HepG2 (cell line): ENCODE results near the gene DDX39B. TPM values are rescaled to one million over a fixed set of nuclear protein-coding genes. Genes with fewer than 3 reads are reported as not detected.

ENCODE experiments used
- EP300 ChIP-seq, 3 experiments: sonication (generic) in 1 of 3; formaldehyde crosslinking in 1 of 3; IDR thresholded peaks; 2 replicates each; pipeline versions ENCODE4 v1.5.1 to v1.6.1; 2011 to 2020; ENCODE audit warnings: low read depth in 2 of 3, low read length in 2 of 3, borderline replicate concordance in 1 of 3, improper control_type of control experiment in 1 of 3, mild to moderate bottlenecking in 1 of 3, missing genetic modification reagents in 1 of 3, moderate library complexity in 1 of 3
- HNF4G ChIP-seq, 2 experiments: sonication (generic) in 1 of 2; formaldehyde crosslinking in 1 of 2; IDR thresholded peaks; 2 replicates each; pipeline versions ENCODE4 v1.4.0 to v1.6.1; 2011 to 2020; ENCODE audit warnings: borderline replicate concordance in 2 of 2, low read depth in 2 of 2, mild to moderate bottlenecking in 2 of 2, low read length in 1 of 2, missing genetic modification reagents in 1 of 2, moderate library complexity in 1 of 2
- HOXA5 ChIP-seq: sonication (generic); formaldehyde crosslinking; IDR thresholded peaks from 2 replicates; pipeline ENCODE4 v1.4.0; 2020; ENCODE audit warnings: missing genetic modification reagents
- IRX3 ChIP-seq: sonication (generic); formaldehyde crosslinking; IDR thresholded peaks from 2 replicates; pipeline ENCODE4 v1.8.1; 2023; ENCODE audit warnings: mild to moderate bottlenecking, low read depth, missing genetic modification reagents, borderline replicate concordance
- MAF1 ChIP-seq: sonication (generic); formaldehyde crosslinking; IDR thresholded peaks from 2 replicates; pipeline ENCODE4 v1.5.0; 2020; ENCODE audit warnings: missing genetic modification reagents, borderline replicate concordance
- MIXL1 ChIP-seq: IDR thresholded peaks from 2 replicates; pipeline ENCODE4 v1.6.1; 2016
- MTF2 ChIP-seq: sonication (generic); formaldehyde crosslinking; IDR thresholded peaks from 2 replicates; pipeline ENCODE4 v1.5.0; 2020; ENCODE audit warnings: missing genetic modification reagents, borderline replicate concordance
- NPAS2 ChIP-seq: sonication (generic); formaldehyde crosslinking; IDR thresholded peaks from 2 replicates; pipeline ENCODE4 v1.8.0; 2022; ENCODE audit warnings: mild to moderate bottlenecking, missing genetic modification reagents, borderline replicate concordance
- NR2F2 ChIP-seq: IDR thresholded peaks from 2 replicates; pipeline ENCODE4 v1.6.1; 2012; ENCODE audit warnings: low read depth, inconsistent platforms, borderline replicate concordance
- SSRP1 ChIP-seq: IDR thresholded peaks from 2 replicates; pipeline ENCODE4 v1.6.1; 2016; ENCODE audit warnings: control low read depth
- STAG1 ChIP-seq: sonication (generic); formaldehyde crosslinking; IDR thresholded peaks from 2 replicates; pipeline ENCODE4 v1.4.0; 2020; ENCODE audit warnings: missing genetic modification reagents
- ZFX ChIP-seq: sonication (generic); formaldehyde crosslinking; IDR thresholded peaks from 2 replicates; pipeline ENCODE4 v1.4.0; 2020; ENCODE audit warnings: mild to moderate bottlenecking, low read depth, missing genetic modification reagents, moderate library complexity
- ZNF44 ChIP-seq: sonication (generic); formaldehyde crosslinking; IDR thresholded peaks from 2 replicates; pipeline ENCODE4 v1.5.1; 2020; ENCODE audit warnings: mild to moderate bottlenecking, missing genetic modification reagents
- ZNF501 ChIP-seq: sonication (generic); formaldehyde crosslinking; IDR thresholded peaks from 2 replicates; pipeline ENCODE4 v1.5.1; 2020; ENCODE audit warnings: mild to moderate bottlenecking, moderate library complexity, missing genetic modification reagents
- ZNF556 ChIP-seq: sonication (generic); formaldehyde crosslinking; IDR thresholded peaks from 2 replicates; pipeline ENCODE4 v1.4.0; 2020; ENCODE audit warnings: mild to moderate bottlenecking, missing genetic modification reagents, borderline replicate concordance
- ZNF577 ChIP-seq: sonication (generic); formaldehyde crosslinking; IDR thresholded peaks from 2 replicates; pipeline ENCODE4 v1.4.0; 2020; ENCODE audit warnings: mild to moderate bottlenecking, low read depth, missing genetic modification reagents, borderline replicate concordance
- ZNF674 ChIP-seq: sonication (generic); formaldehyde crosslinking; IDR thresholded peaks from 2 replicates; pipeline ENCODE4 v1.5.0; 2020; ENCODE audit warnings: low read depth, mild to moderate bottlenecking, missing genetic modification reagents
- ZNF891 ChIP-seq: sonication (generic); formaldehyde crosslinking; IDR thresholded peaks from 2 replicates; pipeline ENCODE4 v1.5.0; 2020; ENCODE audit warnings: mild to moderate bottlenecking, missing genetic modification reagents
- ZSCAN25 ChIP-seq: sonication (generic); formaldehyde crosslinking; IDR thresholded peaks from 2 replicates; pipeline ENCODE4 v1.8.0; 2022; ENCODE audit warnings: mild to moderate bottlenecking, missing genetic modification reagents
- polyA plus RNA-seq, 8 experiments: library from polyadenylated mRNA; depleted of rRNA in 3 of 8; stranded (reverse) in 7 of 8; unstranded in 1 of 8; fragments of >200 nt; fragmentation: Illumina TruSeq in 4 of 8; extraction: Trizol in 4 of 8; gene quantifications; 2 replicates each; pipeline versions ENCODE4 v1.2.1 to v1.2.3, GENCODE V29; 2011 to 2016; ENCODE audit warnings: low read depth in 4 of 8, missing spikeins in 1 of 8, mixed read lengths in 1 of 8; ENCODE audit not compliant: insufficient read depth in 1 of 8
- total RNA-seq, 5 experiments: library from RNA; depleted of rRNA; stranded (reverse); fragments of >200 nt; fragmentation: Illumina TruSeq; extraction: Trizol; gene quantifications; 2 replicates each; pipeline ENCODE4 v1.2.3, GENCODE V29; 2016; ENCODE audit warnings: low read depth in 1 of 5
- TF ChIP-seq, protein P1 (sequence below): sonication (generic); formaldehyde crosslinking; IDR thresholded peaks from 2 replicates; pipeline ENCODE4 v1.5.1; 2020; ENCODE audit warnings: missing genetic modification reagents, mild to moderate bottlenecking, borderline replicate concordance
- TF ChIP-seq, protein P2 (sequence below): sonication (generic); formaldehyde crosslinking; IDR thresholded peaks from 2 replicates; pipeline ENCODE4 v1.5.0; 2020; ENCODE audit warnings: missing genetic modification reagents, mild to moderate bottlenecking, borderline replicate concordance
- TF ChIP-seq, protein P3 (sequence below): IDR thresholded peaks from 2 replicates; pipeline ENCODE4 v1.6.1; 2016
- TF ChIP-seq, protein P4 (sequence below): sonication (generic); formaldehyde crosslinking; IDR thresholded peaks from 2 replicates; pipeline ENCODE4 v1.4.0; 2020; ENCODE audit warnings: missing genetic modification reagents

Gene DDX39B
- total and polyA plus RNA-seq, 2 of the 13 experiments (the other 11 are each of a cell fraction or from before 2014, with no cell fraction given) = 570 to 678 TPM

DNA sequence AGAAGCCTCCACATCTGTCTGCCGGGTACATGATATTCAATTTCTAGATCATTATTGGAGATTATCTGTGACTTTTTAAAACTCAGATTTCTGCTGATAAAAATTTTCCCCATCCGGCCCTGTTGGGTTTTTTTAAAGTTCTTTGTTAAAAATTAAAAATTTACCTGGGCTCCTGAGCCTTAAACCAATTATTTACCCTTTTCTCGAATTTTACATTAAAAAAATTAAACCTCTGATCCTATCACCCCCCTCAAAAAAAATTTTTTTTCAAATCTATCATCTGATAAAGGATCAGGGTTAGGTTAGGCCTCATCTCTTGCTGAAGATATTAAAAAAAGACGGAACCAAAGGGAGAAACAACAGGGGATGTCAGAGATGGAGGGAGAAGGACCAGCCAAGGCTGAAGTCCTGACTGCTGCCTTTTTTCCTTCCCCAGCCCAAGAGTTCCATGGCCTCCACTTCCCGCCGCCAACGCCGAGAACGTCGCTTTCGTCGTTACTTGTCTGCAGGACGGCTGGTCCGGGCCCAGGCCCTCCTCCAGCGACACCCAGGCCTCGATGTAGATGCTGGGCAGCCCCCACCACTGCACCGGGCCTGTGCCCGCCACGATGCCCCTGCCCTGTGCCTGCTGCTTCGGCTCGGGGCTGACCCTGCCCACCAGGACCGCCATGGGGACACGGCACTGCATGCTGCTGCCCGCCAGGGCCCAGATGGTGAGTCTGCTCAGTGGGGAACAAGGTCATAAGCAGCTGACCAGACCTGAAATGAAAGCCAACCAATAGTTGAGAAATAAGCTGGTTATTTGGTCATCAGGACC, 6.1 kb upstream of the DDX39B start (continued):
- TF ChIP-seq STAG1 (no peak), IRX3 (CRISPR knock-in tag) (no peak), EP300 (IDR thresholded peaks at IDR 0.05; ENCODE audit: low read depth in 2 of 2, low read length in 2 of 2) (no peak), EP300 (CRISPR knock-in tag; IDR thresholded peaks at IDR 0.05; ENCODE audit: borderline replicate concordance) (no peak), MIXL1 (no peak), ZNF577 (no peak), ZNF891 (CRISPR knock-in tag) (no peak), NPAS2 (CRISPR knock-in tag) (no peak), HNF4G (IDR thresholded peaks at IDR 0.05; ENCODE audit: borderline replicate concordance, low read depth, low read length) (no peak), HNF4G (CRISPR knock-in tag; IDR thresholded peaks at IDR 0.05; ENCODE audit: borderline replicate concordance, low read depth) (no peak), ZNF556 (CRISPR knock-in tag) (0 out of 2 replicates have a peak, but pooled peaks have one; percentile 31), ZFX (CRISPR knock-in tag) (no peak), ZNF44 (CRISPR knock-in tag) (no peak), SSRP1 (CRISPR knock-in tag) (no peak), MAF1 (CRISPR knock-in tag) (no peak), NR2F2 (no peak; the same call in 1 of the 2 replicates), ZNF674 (no peak), ZSCAN25 (CRISPR knock-in tag) (no peak), MTF2 (CRISPR knock-in tag) (no peak), HOXA5 (no peak; the same call in 1 of the 2 replicates), ZNF501 (CRISPR knock-in tag) (no peak)
- TF ChIP-seq, protein P1, sequence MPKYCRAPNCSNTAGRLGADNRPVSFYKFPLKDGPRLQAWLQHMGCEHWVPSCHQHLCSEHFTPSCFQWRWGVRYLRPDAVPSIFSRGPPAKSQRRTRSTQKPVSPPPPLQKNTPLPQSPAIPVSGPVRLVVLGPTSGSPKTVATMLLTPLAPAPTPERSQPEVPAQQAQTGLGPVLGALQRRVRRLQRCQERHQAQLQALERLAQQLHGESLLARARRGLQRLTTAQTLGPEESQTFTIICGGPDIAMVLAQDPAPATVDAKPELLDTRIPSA (CRISPR knock-in tag) = no peak
- TF ChIP-seq, protein P2, sequence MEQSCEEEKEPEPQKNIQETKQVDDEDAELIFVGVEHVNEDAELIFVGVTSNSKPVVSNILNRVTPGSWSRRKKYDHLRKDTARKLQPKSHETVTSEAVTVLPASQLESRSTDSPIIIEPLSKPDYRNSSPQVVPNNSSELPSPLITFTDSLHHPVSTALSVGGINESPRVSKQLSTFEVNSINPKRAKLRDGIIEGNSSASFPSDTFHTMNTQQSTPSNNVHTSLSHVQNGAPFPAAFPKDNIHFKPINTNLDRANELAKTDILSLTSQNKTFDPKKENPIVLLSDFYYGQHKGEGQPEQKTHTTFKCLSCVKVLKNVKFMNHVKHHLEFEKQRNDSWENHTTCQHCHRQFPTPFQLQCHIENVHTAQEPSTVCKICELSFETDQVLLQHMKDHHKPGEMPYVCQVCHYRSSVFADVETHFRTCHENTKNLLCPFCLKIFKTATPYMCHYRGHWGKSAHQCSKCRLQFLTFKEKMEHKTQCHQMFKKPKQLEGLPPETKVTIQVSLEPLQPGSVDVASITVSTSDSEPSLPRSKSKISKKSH = peak; percentile 59; the same call in 1 of the 2 replicates
- TF ChIP-seq, protein P3, sequence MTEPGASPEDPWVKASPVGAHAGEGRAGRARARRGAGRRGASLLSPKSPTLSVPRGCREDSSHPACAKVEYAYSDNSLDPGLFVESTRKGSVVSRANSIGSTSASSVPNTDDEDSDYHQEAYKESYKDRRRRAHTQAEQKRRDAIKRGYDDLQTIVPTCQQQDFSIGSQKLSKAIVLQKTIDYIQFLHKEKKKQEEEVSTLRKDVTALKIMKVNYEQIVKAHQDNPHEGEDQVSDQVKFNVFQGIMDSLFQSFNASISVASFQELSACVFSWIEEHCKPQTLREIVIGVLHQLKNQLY = no peak
- TF ChIP-seq, protein P4, sequence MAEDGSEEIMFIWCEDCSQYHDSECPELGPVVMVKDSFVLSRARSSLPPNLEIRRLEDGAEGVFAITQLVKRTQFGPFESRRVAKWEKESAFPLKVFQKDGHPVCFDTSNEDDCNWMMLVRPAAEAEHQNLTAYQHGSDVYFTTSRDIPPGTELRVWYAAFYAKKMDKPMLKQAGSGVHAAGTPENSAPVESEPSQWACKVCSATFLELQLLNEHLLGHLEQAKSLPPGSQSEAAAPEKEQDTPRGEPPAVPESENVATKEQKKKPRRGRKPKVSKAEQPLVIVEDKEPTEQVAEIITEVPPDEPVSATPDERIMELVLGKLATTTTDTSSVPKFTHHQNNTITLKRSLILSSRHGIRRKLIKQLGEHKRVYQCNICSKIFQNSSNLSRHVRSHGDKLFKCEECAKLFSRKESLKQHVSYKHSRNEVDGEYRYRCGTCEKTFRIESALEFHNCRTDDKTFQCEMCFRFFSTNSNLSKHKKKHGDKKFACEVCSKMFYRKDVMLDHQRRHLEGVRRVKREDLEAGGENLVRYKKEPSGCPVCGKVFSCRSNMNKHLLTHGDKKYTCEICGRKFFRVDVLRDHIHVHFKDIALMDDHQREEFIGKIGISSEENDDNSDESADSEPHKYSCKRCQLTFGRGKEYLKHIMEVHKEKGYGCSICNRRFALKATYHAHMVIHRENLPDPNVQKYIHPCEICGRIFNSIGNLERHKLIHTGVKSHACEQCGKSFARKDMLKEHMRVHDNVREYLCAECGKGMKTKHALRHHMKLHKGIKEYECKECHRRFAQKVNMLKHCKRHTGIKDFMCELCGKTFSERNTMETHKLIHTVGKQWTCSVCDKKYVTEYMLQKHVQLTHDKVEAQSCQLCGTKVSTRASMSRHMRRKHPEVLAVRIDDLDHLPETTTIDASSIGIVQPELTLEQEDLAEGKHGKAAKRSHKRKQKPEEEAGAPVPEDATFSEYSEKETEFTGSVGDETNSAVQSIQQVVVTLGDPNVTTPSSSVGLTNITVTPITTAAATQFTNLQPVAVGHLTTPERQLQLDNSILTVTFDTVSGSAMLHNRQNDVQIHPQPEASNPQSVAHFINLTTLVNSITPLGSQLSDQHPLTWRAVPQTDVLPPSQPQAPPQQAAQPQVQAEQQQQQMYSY (CRISPR knock-in tag) = no peak
